ENCODE results near the gene TPST2.

The TPST2 gene

GRCh38 chr22:26522012-26522411 is 67.9 kb downstream of the TPST2 start:
- no peak overlapping the region for H3K4me3 ChIP-seq (replicated peaks in 1 of 2; ENCODE audit: low read depth in 2 of 2, low read length in 2 of 2)
- no peak for TF ChIP-seq CTCF (IDR thresholded peaks at IDR 0.05; ENCODE audit: low read depth, low read length)
- DNase-seq (ENCODE audit: low read depth in 2 of 2) = no peak

GRCh38 chr22:26517429-26517828 is 72.5 kb downstream of the TPST2 start:
- no peak overlapping the region for H3K4me3 ChIP-seq (replicated peaks in 1 of 2; ENCODE audit: low read depth in 2 of 2, low read length in 2 of 2)
- DNase-seq (ENCODE audit: low read depth in 2 of 2) = no peak
- TF ChIP-seq CTCF (IDR thresholded peaks at IDR 0.05; ENCODE audit: low read depth, low read length) = no peak

- no peak for TF ChIP-seq CTCF (IDR thresholded peaks at IDR 0.05; ENCODE audit: low read depth, low read length)
- H3K4me3 ChIP-seq (replicated peaks in 1 of 2; ENCODE audit: low read depth in 2 of 2, low read length in 2 of 2) = no peak overlapping the region
- DNase-seq (ENCODE audit: low read depth in 2 of 2) = no peak
Observed at GRCh38 chr22:26516503-26516902, 73.4 kb downstream of the TPST2 start.

- H3K4me3 ChIP-seq (replicated peaks in 1 of 2; ENCODE audit: low read depth in 2 of 2, low read length in 2 of 2) = no peak overlapping the region
- no peak for DNase-seq (ENCODE audit: low read depth in 2 of 2)
- no peak for TF ChIP-seq CTCF (IDR thresholded peaks at IDR 0.05; ENCODE audit: low read depth, low read length)
Observed at GRCh38 chr22:26515931-26516330, 74.0 kb downstream of the TPST2 start.

DNA sequence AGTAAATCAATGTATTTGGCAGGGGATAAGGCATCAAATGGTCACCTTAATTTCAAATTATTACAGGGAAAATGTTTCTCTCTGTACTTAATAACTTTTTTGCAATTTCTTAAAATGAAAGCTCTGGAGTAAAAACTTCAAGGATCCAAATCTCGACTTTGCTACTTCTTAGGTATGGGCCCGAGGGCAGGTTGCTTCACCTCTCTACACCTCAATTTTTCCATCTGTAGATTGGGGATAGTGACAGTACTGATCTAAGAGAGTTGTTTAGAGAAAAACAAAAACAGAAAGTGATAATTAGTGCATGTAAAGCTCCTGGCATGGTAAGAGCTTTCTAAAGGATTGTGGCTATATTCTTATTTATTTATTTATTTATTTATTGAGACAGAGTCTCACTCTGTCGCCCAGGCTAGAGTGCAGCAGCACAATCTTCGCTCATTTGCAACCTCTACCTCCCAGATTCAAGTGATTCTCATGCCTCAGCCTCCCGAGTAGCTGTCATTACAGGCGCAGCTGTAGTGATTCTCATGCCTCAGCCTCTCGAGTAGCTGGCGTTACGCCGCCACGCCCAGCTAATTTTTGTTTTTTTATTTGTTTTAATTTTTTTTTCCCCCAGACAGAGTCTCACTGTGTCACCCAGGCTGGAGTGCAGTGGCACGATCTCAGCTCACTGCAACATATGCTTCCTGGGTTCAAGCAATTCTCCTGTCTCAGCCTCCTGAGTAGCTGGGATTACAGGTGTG is 75.3 kb downstream of the TPST2 start:
- no peak for TF ChIP-seq CTCF (IDR thresholded peaks at IDR 0.05; ENCODE audit: low read depth, low read length)
- H3K4me3 ChIP-seq (replicated peaks in 1 of 2; ENCODE audit: low read depth in 2 of 2, low read length in 2 of 2) = no peak overlapping the region
- DNase-seq (ENCODE audit: low read depth in 2 of 2) = no peak

GRCh38 chr22:26513838-26514237 is 76.1 kb downstream of the TPST2 start:
- no peak for TF ChIP-seq CTCF (IDR thresholded peaks at IDR 0.05; ENCODE audit: low read depth, low read length)
- no peak overlapping the region for H3K4me3 ChIP-seq (replicated peaks in 1 of 2; ENCODE audit: low read depth in 2 of 2, low read length in 2 of 2)
- DNase-seq (ENCODE audit: low read depth in 2 of 2) = no peak
